Activated naive CD4-positive, alpha-beta T cell treated with anti-CD3 and anti-CD28 coated beads for 36 hours (primary cell): ENCODE measurements around the gene ARL15. TPM values are rescaled to one million over a fixed set of nuclear protein-coding genes. Genes with fewer than 3 reads are reported as not detected.

ENCODE experiments used
- CTCF ChIA-PET: fragments of 350-600 bp; sonication (Branson Sonifier 250); formaldehyde crosslinking; loops from one replicate; lab custom pipeline; 2021; ENCODE audit warnings: antibody characterized with exemption; lab: Charles Lee
- DNase-seq: peaks from one replicate; pipeline ENCODE4 v3.0.0-alpha.2; 2020
- H3K27ac Mint-ChIP-seq: one replicate; pipeline ENCODE4 v1.8.0; 2021; ENCODE audit warnings: mild to moderate bottlenecking, mixed read lengths
- H3K27me3 Mint-ChIP-seq: one replicate; pipeline ENCODE4 v1.8.0; 2021; ENCODE audit warnings: low read depth, mixed read lengths
- H3K36me3 Mint-ChIP-seq: one replicate; pipeline ENCODE4 v1.8.0; 2021; ENCODE audit warnings: low read depth, mixed read lengths
- H3K4me1 Mint-ChIP-seq: one replicate; pipeline ENCODE4 v1.8.0; 2021; ENCODE audit warnings: low read depth, mixed read lengths
- H3K4me3 Mint-ChIP-seq: one replicate; pipeline ENCODE4 v1.8.0; 2021; ENCODE audit warnings: mild to moderate bottlenecking, moderate library complexity, mixed read lengths
- H3K9me3 Mint-ChIP-seq: one replicate; pipeline ENCODE4 v1.8.0; 2021; ENCODE audit warnings: mixed read lengths
- intact Hi-C: fragments of 100-400 bp; cut with micrococcal nuclease; formaldehyde crosslinking; loops from one replicate; pipeline ENCODE4 v1.15.1; 2023
- total RNA-seq, 2 experiments: library from RNA; stranded (reverse); gene quantifications; one replicate each; pipeline ENCODE4 v1.2.3, GENCODE V29; 2021

Gene ARL15
- total RNA-seq, 2 experiments from 2014 or later = 6.7 to 7.0 TPM

DNA sequence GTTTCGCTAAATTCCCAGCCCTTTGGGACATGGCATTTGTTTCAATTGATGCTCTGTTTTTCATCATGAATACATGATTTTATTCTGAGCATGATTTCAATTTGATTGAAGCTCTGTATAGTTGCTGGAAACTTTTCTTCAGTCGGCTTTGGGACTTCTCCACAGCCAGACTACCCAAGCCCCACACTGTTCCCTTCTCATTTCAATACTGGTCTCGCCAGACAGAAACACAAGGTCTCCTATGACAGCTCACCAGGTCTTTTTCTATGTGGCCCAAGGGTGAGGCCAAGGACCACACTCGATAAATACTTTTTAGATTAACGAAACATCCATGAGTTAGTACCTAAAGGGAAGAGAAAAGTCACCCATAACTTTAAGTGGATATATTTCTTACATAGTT lies 132.2 kb downstream of the ARL15 start:
- CTCF ChIA-PET = interaction anchor here (0.9 kb wide), 1 partner anchor 439 kb away, joined by 3 read pairs; no protein-coding TSS in a partner anchor

DNA sequence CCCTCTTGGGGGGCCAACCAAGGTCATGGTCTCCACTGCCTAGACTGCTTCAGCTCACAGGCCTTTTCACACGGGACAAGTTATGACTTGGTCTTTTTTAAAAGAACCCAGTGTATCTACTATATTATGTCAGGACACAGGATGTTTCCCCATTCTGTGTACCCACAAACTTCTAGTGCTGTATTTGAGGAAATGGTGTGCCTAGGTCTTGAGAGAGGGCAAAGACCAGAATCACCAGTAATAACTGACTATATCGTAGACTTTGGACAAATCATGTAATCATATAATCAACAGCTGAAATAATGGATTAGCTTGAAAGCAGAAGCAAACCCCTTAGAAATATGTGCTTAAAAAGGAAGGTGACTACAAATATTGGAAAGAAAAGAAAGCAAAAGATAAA lies 133.3 kb downstream of the ARL15 start:
- DNase-seq = no peak
- H3K27me3 Mint-ChIP-seq = no peaks in the 10 kb centered on the region
- intact Hi-C loops = no loop called here
- H3K36me3 Mint-ChIP-seq = peaks cover 12% of the 10 kb centered on the region
- H3K4me1 Mint-ChIP-seq = no peaks in the 10 kb centered on the region
- H3K9me3 Mint-ChIP-seq = peaks cover 9% of the 10 kb centered on the region
- no peak overlapping the region for H3K4me3 Mint-ChIP-seq
- H3K27ac Mint-ChIP-seq = no peak overlapping the region
- CTCF ChIA-PET = no interaction called here

More for the DNA sequence above, 132.2 kb downstream of the ARL15 start:
- Mint-ChIP-seq H3K4me1 (no peaks in the 10 kb centered on the region), H3K27ac (no peak overlapping the region), H3K9me3 (peaks cover 9% of the 10 kb centered on the region), H3K36me3 (peaks cover 12% of the 10 kb centered on the region), H3K27me3 (no peaks in the 10 kb centered on the region), H3K4me3 (no peak overlapping the region)
- intact Hi-C loops = no loop called here
- no peak for DNase-seq

DNA sequence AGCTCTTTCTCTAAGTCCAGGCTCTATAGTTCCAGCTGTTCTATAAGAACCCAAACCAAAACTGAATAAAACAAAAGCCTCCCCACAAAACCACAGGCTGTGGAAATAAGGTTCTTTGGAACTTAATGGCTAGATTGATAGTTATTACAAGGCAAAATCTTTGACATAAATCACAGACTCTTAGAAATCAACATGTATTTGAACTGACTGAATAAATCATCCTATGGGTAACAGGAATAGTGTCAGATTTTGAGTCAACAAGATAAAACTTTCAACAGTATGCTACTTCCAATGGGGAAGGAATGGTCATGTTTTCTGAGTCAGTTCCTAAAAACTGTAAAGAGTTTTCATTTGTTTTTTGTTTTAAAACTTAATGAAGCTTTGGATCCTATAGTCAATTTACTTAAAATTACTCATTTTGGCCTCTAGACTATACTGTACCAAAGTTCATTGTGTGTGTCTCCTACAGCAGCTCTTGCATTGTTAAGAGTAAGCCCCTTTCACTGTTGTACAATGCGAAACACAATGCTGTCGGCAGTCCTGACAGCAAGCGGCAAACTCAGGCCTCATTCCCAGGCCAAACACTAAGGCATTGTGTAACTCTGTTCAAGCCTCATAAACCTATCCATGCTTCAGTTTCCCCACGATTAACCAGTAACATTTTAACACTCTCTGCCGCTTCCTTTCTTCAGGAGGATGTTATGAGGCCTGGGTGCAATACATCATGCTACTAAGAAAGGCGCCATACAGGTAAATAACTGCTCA lies 134.1 kb downstream of the ARL15 start:
- no peak for DNase-seq
- Mint-ChIP-seq H3K27ac (no peak overlapping the region), H3K4me3 (no peak overlapping the region), H3K4me1 (no peaks in the 10 kb centered on the region), H3K9me3 (peaks cover 9% of the 10 kb centered on the region), H3K36me3 (peaks cover 9% of the 10 kb centered on the region), H3K27me3 (no peaks in the 10 kb centered on the region)
- CTCF ChIA-PET = no interaction called here
- intact Hi-C loops = no loop called here

DNA sequence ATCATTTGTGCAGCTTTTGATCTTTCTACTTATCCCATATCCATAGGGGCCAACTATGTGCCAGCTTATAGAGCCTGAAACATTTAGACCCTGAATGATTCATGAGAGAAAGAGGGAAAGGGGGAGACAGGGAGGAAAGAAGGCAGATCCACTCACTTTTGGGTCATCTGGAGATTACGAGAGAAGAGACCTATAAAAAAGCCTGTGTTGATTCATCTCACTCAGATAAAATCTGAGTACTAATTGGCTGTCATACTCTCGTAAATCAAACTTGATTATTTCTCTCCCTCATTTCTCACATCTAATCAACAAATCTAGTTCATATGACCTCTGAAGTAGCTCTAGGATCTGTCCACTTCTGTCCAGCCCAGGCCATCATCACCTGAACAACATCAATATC lies 137.1 kb downstream of the ARL15 start:
- no peak overlapping the region for H3K4me3 Mint-ChIP-seq
- no peak for DNase-seq
- H3K9me3 Mint-ChIP-seq = peaks cover 11% of the 10 kb centered on the region
- no peak overlapping the region for H3K27ac Mint-ChIP-seq
- H3K36me3 Mint-ChIP-seq = peaks cover 28% of the 10 kb centered on the region
- CTCF ChIA-PET = no interaction called here
- no peaks in the 10 kb centered on the region for H3K27me3 Mint-ChIP-seq
- no peaks in the 10 kb centered on the region for H3K4me1 Mint-ChIP-seq
- intact Hi-C loops = no loop called here

DNA sequence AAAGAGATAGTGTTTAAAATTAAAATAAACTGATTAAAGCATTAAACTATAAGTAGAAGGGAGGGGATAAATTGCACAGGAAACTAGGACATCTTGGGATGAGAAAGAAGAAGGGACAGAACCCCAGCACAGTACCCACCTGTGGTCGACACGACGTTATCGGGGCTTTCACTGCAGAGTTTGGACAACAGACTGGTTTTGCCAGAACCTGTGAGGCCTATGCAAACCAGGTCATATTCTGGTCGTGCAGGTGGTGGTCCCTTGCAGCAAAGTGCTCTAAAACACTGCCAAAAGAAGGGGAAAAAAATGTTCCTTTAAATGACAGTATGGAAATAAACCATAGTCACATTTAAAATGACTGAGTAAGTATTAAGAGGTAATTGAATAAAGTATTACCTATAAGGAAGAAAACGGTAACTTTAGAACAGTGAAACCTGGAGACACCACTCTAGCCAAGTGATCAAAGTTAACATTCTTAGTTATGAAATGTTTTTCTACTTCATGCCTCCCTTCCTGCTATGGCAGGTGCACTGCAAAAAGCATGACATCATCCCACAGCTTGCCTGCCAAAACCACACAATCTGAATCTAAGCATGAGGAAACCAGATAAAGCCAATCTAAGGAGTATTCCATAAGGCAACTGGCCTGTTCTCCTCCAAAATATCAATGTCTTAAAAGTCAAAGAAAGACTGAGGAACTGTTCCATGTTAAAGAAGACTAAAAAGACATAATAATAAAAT lies 138.6 kb downstream of the ARL15 start:
- no peak overlapping the region for H3K4me3 Mint-ChIP-seq
- H3K9me3 Mint-ChIP-seq = peaks cover 13% of the 10 kb centered on the region
- CTCF ChIA-PET = no interaction called here
- H3K27me3 Mint-ChIP-seq = no peaks in the 10 kb centered on the region
- DNase-seq = no peak
- no peaks in the 10 kb centered on the region for H3K4me1 Mint-ChIP-seq
- intact Hi-C loops = no loop called here
- no peak overlapping the region for H3K27ac Mint-ChIP-seq
- H3K36me3 Mint-ChIP-seq = peaks cover 41% of the 10 kb centered on the region

DNA sequence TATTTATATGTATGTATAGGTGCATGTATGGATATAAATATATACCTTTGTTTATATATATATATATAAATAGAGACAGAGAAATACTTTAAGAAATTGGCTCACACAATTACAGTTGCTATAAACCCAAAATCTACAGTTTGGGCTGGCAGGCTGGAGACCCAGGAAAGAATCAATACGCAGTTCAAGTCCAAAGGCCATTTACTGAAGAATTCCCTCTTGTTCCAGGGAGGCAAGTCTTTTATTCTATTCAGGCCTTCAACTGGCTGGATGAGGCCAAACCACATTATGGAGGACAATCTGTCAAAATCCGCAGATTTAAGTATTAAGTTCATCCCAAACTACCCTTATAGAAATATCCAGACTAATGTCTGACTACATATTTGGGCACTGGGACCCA lies 144.7 kb downstream of the ARL15 start:
- Mint-ChIP-seq H3K27ac (no peak overlapping the region), H3K4me1 (no peaks in the 10 kb centered on the region), H3K4me3 (no peak overlapping the region), H3K27me3 (no peaks in the 10 kb centered on the region), H3K9me3 (peaks cover 13% of the 10 kb centered on the region), H3K36me3 (peaks cover 44% of the 10 kb centered on the region)
- intact Hi-C loops = no loop called here
- CTCF ChIA-PET = no interaction called here
- no peak for DNase-seq

DNA sequence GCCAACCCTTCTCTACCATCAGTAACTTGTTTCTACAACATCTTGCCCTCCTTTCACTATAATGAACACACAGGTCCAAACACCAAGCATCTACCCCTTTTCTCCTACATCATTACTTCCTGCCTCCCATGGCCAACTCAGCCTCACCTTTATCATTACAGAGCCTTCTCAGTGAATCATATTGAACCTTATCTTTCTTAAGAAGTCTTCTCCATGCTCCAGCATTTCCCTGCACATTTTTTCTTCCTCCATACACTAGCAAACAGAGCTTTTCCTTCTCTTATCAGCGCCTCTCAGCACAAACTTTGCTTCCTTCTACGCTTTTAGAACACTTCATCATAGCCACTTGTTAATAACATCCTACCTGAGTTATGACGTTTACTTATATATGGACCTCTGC lies 148.2 kb downstream of the ARL15 start:
- intact Hi-C loops = no loop called here
- Mint-ChIP-seq H3K27ac (no peak overlapping the region), H3K27me3 (no peaks in the 10 kb centered on the region), H3K4me3 (no peak overlapping the region), H3K4me1 (no peaks in the 10 kb centered on the region), H3K9me3 (peaks cover 10% of the 10 kb centered on the region), H3K36me3 (peaks cover 18% of the 10 kb centered on the region)
- CTCF ChIA-PET = no interaction called here
- no peak for DNase-seq

DNA sequence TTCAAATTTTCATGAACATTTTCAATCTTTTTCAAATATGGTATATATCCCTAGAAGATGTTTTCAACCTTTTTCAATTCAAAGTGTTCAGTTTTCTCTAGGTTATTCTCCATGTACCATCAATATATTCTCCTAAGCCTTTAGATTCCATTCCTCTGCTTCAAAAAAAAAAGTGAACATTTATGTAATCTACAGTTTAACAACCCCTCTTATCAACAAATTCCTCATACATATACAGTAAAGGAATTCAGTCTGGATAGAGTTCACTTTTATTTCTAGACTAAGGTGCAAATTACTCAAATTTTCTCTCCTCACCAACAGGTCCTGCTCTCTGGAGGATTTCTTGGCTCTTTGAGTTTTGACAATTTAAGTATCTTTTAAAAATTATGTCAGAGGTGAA lies 150.0 kb downstream of the ARL15 start:
- H3K4me1 Mint-ChIP-seq = no peaks in the 10 kb centered on the region
- CTCF ChIA-PET = no interaction called here
- H3K4me3 Mint-ChIP-seq = no peak overlapping the region
- peaks cover 9% of the 10 kb centered on the region for H3K36me3 Mint-ChIP-seq
- DNase-seq = no peak
- H3K27ac Mint-ChIP-seq = no peak overlapping the region
- intact Hi-C loops = no loop called here
- H3K9me3 Mint-ChIP-seq = peaks cover 3% of the 10 kb centered on the region
- H3K27me3 Mint-ChIP-seq = no peaks in the 10 kb centered on the region

DNA sequence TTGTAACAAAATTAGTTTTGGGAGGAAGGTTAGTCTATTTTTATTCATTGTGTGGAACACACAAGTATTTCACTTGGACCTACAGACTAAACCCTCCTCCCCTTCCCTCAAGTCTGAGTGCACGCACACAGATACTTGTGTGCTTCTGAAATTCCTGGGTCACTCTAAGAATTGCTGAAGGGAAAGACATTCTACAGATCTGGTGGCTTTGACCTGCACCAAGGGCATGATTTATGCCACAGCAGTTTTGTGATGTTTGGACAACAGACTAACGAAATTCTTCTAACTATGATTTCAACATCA lies 150.5 kb downstream of the ARL15 start:
- Mint-ChIP-seq H3K36me3 (peaks cover 7% of the 10 kb centered on the region), H3K4me1 (no peaks in the 10 kb centered on the region), H3K27me3 (no peaks in the 10 kb centered on the region), H3K9me3 (peaks cover 1% of the 10 kb centered on the region), H3K4me3 (no peak overlapping the region), H3K27ac (no peak overlapping the region)
- CTCF ChIA-PET = no interaction called here
- intact Hi-C loops = no loop called here
- no peak for DNase-seq

DNA sequence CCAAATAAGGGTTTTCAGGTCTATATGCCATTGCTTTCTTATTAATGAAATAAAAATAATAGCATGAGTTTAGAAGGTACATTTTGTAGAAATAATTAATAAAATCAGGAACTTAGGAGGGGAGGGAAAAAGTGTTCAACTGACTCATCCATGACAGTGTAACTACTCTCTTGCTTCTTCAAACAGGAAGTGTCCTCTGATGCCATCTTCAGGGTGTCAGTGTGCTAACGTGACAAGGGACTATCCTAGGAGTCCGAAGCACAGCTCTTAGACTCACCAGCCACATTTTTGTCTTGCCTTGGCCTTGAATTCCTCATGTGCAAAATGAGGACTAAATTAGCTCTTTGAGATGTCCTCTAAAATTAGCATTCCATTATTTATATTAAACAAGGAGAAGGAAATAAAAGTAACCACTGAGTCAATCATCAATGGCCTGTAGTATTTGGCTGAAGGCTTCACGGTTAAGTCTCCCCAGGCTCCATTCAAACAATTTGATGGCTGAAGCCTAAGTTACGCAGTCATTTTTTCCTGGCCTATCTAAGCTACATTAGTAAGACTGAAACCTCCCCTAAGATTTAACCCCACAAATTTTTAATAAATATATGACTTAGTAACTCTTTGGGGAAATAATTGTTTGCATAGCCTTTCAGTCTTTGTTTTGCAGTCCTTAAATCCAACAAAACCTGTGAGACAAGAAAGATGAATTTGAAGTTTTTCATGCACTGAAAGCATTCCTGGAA lies 151.1 kb downstream of the ARL15 start:
- CTCF ChIA-PET = no interaction called here
- no peaks in the 10 kb centered on the region for H3K9me3 Mint-ChIP-seq
- H3K27me3 Mint-ChIP-seq = no peaks in the 10 kb centered on the region
- no peak overlapping the region for H3K27ac Mint-ChIP-seq
- H3K4me1 Mint-ChIP-seq = no peaks in the 10 kb centered on the region
- H3K4me3 Mint-ChIP-seq = no peak overlapping the region
- no peak for DNase-seq
- intact Hi-C loops = no loop called here
- peaks cover 8% of the 10 kb centered on the region for H3K36me3 Mint-ChIP-seq

DNA sequence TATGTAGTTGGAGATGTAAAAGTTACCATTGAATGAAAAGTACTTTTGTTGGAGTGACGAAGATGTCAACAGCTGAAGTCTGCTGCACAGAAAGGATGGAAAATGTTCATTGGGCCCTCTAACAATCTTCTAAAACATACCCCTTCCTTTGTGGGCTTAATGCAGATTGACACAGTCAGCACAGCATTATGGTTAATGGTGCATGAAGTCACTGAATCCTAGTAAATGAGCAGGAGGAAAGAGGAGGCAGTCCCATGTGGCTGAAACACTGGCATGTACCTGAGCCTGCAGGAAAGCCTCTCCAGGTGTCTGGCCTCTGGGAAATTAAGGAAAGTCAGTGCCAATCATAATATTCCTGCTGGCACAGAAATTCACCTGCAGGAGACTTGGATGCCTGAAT lies 153.8 kb downstream of the ARL15 start:
- intact Hi-C loops = no loop called here
- Mint-ChIP-seq H3K27ac (no peak overlapping the region), H3K4me1 (no peaks in the 10 kb centered on the region), H3K27me3 (no peaks in the 10 kb centered on the region), H3K9me3 (no peaks in the 10 kb centered on the region), H3K36me3 (peaks cover 4% of the 10 kb centered on the region), H3K4me3 (no peak overlapping the region)
- CTCF ChIA-PET = no interaction called here
- DNase-seq = no peak

DNA sequence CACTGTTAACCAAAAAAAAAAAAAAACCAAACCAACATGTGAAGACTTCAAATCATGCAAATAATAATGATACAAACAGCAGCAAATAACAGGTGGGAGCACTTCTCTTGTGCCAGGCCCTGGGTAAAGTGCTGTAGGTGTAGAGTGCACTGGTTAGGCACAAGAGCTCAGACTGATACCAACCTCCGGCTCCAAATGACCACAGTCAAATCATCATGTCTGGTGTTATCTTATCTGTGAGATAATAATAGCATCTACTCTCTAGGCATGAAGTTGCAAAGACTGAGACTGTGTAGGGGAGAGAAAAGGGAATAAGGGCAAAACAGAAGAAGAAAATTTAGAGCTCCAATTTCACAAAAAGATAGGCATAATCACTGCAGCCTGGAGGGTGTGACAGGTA lies 159.5 kb downstream of the ARL15 start:
- Mint-ChIP-seq H3K27me3 (no peaks in the 10 kb centered on the region), H3K4me3 (no peak overlapping the region)
- intact Hi-C loops = no loop called here

More for the DNA sequence above, 159.5 kb downstream of the ARL15 start:
- H3K4me1 Mint-ChIP-seq = no peaks in the 10 kb centered on the region
- H3K36me3 Mint-ChIP-seq = peaks cover 7% of the 10 kb centered on the region
- DNase-seq = no peak
- CTCF ChIA-PET = no interaction called here
- no peaks in the 10 kb centered on the region for H3K9me3 Mint-ChIP-seq
- H3K27ac Mint-ChIP-seq = no peak overlapping the region
